K562 (cell line): Measurements from ENCODE around the gene TMEM114.

ENCODE experiments used
- EP300 ChIP-seq: IDR thresholded peaks from 2 replicates; pipeline ENCODE4 v1.6.1; 2012; ENCODE audit warnings: low read length, improper control_type of control experiment
- GATAD2B ChIP-seq: fragments of 450-650 bp; IDR thresholded peaks from 2 replicates; pipeline ENCODE4 v1.6.1; 2017; ENCODE audit warnings: mild to moderate bottlenecking, borderline replicate concordance
- NFE2 ChIP-seq: IDR thresholded peaks from 2 replicates; pipeline ENCODE4 v1.6.1; 2014; ENCODE audit warnings: antibody characterized with exemption, low read depth
- NFYB ChIP-seq: IDR thresholded peaks from 2 replicates; pipeline ENCODE4 v1.6.1; 2011; ENCODE audit warnings: mild to moderate bottlenecking, moderate library complexity; ENCODE audit not compliant: insufficient read length; ENCODE audit errors: extremely low read depth
- ZNF274 ChIP-seq: IDR thresholded peaks from 2 replicates; pipeline ENCODE4 v1.6.1; 2011; ENCODE audit warnings: low read depth, mild to moderate bottlenecking, low read length, moderate library complexity, borderline replicate concordance
- ZNF561 ChIP-seq: fragments of 450-650 bp; formaldehyde crosslinking; conservative IDR thresholded peaks from 2 replicates; pipeline ENCODE4 v1.4.0; 2020; ENCODE audit warnings: mild to moderate bottlenecking, moderate library complexity
- TF ChIP-seq, protein P1 (sequence below), 2 experiments: fragments of 450-650 bp; formaldehyde crosslinking in 1 of 2; IDR thresholded peaks; 2 replicates each; pipeline versions ENCODE4 v1.4.0 to v1.6.1; 2014 to 2020; ENCODE audit warnings: mild to moderate bottlenecking in 2 of 2, borderline replicate concordance in 1 of 2, low read depth in 1 of 2

DNA sequence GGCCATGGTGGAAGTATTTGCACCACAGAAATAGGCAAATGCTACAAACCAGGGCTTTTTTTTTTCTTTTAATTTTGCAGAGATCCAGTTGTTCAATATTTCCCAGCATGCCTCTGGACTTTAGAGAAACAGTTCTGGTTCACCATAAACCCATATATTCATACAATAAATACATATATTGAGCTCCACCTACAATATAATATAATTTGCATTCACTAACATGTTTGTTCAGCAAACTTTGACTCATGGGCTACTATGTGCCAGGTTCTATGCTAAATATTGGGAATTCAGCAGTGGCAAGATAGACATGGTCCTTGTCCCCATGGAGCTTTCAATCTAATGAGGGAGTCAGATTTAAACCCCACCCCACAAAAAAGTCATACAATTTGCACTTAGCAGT lies 3.2 kb downstream of the TMEM114 start:
- TF ChIP-seq ZNF274, result no peak
- TF ChIP-seq, protein P1, sequence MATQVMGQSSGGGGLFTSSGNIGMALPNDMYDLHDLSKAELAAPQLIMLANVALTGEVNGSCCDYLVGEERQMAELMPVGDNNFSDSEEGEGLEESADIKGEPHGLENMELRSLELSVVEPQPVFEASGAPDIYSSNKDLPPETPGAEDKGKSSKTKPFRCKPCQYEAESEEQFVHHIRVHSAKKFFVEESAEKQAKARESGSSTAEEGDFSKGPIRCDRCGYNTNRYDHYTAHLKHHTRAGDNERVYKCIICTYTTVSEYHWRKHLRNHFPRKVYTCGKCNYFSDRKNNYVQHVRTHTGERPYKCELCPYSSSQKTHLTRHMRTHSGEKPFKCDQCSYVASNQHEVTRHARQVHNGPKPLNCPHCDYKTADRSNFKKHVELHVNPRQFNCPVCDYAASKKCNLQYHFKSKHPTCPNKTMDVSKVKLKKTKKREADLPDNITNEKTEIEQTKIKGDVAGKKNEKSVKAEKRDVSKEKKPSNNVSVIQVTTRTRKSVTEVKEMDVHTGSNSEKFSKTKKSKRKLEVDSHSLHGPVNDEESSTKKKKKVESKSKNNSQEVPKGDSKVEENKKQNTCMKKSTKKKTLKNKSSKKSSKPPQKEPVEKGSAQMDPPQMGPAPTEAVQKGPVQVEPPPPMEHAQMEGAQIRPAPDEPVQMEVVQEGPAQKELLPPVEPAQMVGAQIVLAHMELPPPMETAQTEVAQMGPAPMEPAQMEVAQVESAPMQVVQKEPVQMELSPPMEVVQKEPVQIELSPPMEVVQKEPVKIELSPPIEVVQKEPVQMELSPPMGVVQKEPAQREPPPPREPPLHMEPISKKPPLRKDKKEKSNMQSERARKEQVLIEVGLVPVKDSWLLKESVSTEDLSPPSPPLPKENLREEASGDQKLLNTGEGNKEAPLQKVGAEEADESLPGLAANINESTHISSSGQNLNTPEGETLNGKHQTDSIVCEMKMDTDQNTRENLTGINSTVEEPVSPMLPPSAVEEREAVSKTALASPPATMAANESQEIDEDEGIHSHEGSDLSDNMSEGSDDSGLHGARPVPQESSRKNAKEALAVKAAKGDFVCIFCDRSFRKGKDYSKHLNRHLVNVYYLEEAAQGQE (IDR thresholded peaks at IDR 0.05; ENCODE audit: borderline replicate concordance), result no peak
- TF ChIP-seq, protein P1 (CRISPR knock-in tag; IDR thresholded peaks at IDR 0.05; ENCODE audit: low read depth), result no peak
- no peak for TF ChIP-seq EP300
- no peak for TF ChIP-seq GATAD2B
- TF ChIP-seq ZNF561, result no peak
- no peak for TF ChIP-seq NFYB
- TF ChIP-seq NFE2, result no peak
